ENCODE results near the gene ITGA2.

DNA sequence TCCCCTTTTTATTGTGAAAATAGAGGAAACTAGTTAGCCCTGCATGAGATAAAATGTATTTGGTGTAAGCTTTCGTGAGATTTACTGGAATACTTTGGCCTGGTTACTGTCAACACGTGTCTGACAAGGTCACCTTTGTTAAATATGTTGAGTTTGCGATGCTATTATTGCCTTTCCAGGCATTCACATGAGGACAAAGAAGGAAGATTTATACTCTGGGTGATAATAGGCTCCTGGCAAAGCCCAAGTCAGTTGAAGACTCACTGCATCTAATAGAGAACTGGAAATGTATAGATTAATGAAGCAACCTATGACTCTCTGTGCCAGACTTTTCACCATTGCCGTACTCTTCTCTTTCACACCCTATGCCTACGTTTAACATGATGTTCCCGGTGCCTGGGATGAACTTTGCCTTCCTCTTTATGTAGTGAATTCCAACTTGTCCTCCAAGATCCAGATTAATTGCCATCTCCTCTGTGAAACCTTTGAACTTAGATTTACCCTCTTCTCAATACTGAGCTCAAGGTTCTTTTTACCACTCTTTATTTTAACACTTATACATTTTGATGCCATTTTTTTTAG lies 33.9 kb downstream of the ITGA2 start:
- TF ChIP-seq EZH2 (IDR thresholded peaks at IDR 0.05), result no peak
- no peak for TF ChIP-seq POLR2AphosphoS5 (IDR thresholded peaks at IDR 0.05; ENCODE audit: borderline replicate concordance, low read depth, low read length)

Measured in SK-N-MC (cell line).